HepG2 (cell line): ENCODE data around the gene CPSF4. TPM values are rescaled to one million over a fixed set of nuclear protein-coding genes. Genes with fewer than 3 reads are reported as not detected.

Experiments
- E2F2 ChIP-seq: sonication (generic); formaldehyde crosslinking; IDR thresholded peaks from 2 replicates; pipeline ENCODE4 v1.4.0; 2020; ENCODE audit warnings: missing genetic modification reagents, borderline replicate concordance
- FOXK1 ChIP-seq: sonication (generic); formaldehyde crosslinking; IDR thresholded peaks from 2 replicates; pipeline ENCODE4 v1.4.0; 2020; ENCODE audit warnings: low read depth, missing genetic modification reagents, borderline replicate concordance
- HES4 ChIP-seq: sonication (generic); formaldehyde crosslinking; IDR thresholded peaks from 2 replicates; pipeline ENCODE4 v1.9.0; 2021; ENCODE audit warnings: mild to moderate bottlenecking, missing genetic modification reagents, borderline replicate concordance
- MIER3 ChIP-seq: IDR thresholded peaks from 2 replicates; pipeline ENCODE4 v1.6.1; 2016; ENCODE audit warnings: missing compliant biosample characterization, borderline replicate concordance
- MYNN ChIP-seq: sonication (generic); formaldehyde crosslinking; IDR thresholded peaks from 2 replicates; pipeline ENCODE4 v1.4.0; 2020; ENCODE audit warnings: mild to moderate bottlenecking, low read depth, missing genetic modification reagents
- NFRKB ChIP-seq: fragments of 450-650 bp; IDR thresholded peaks from 2 replicates; pipeline ENCODE4 v1.6.1; 2017
- POLR2AphosphoS5 ChIP-seq: IDR thresholded peaks from 2 replicates; pipeline ENCODE4 v1.6.1; 2012; ENCODE audit warnings: low read depth, low read length
- PRMT3 ChIP-seq: sonication (generic); formaldehyde crosslinking; IDR thresholded peaks from 2 replicates; pipeline ENCODE4 v1.8.1; 2022; ENCODE audit warnings: low read depth, mild to moderate bottlenecking, moderate library complexity, missing genetic modification reagents, borderline replicate concordance
- SMAD3 ChIP-seq: sonication (generic); formaldehyde crosslinking; IDR thresholded peaks from 2 replicates; pipeline ENCODE4 v1.4.0; 2020; ENCODE audit warnings: missing genetic modification reagents
- SP140L ChIP-seq: sonication (generic); formaldehyde crosslinking; IDR thresholded peaks from 2 replicates; pipeline ENCODE4 v1.4.0; 2020; ENCODE audit warnings: missing genetic modification reagents, borderline replicate concordance
- SP2 ChIP-seq: sonication (generic); formaldehyde crosslinking; IDR thresholded peaks from 2 replicates; pipeline ENCODE4 v1.5.1; 2020; ENCODE audit warnings: mild to moderate bottlenecking, missing genetic modification reagents
- SSRP1 ChIP-seq: IDR thresholded peaks from 2 replicates; pipeline ENCODE4 v1.6.1; 2016; ENCODE audit warnings: control low read depth
- ZBTB44 ChIP-seq: sonication (generic); formaldehyde crosslinking; IDR thresholded peaks from 2 replicates; pipeline ENCODE4 v1.4.0; 2020; ENCODE audit warnings: missing genetic modification reagents
- ZBTB7A ChIP-seq: sonication (generic); formaldehyde crosslinking; IDR thresholded peaks from 2 replicates; pipeline ENCODE4 v1.8.0; 2022; ENCODE audit warnings: mild to moderate bottlenecking, missing genetic modification reagents
- ZNF124 ChIP-seq: sonication (generic); formaldehyde crosslinking; IDR thresholded peaks from 2 replicates; pipeline ENCODE4 v1.4.0; 2020; ENCODE audit warnings: missing genetic modification reagents
- ZNF441 ChIP-seq: sonication (generic); formaldehyde crosslinking; IDR thresholded peaks from 2 replicates; pipeline ENCODE4 v1.7.0; 2021; ENCODE audit warnings: missing genetic modification reagents, borderline replicate concordance
- ZNF567 ChIP-seq: sonication (generic); formaldehyde crosslinking; IDR thresholded peaks from 2 replicates; pipeline ENCODE4 v1.8.1; 2023; ENCODE audit warnings: mild to moderate bottlenecking, missing genetic modification reagents, borderline replicate concordance
- polyA plus RNA-seq, 8 experiments: library from polyadenylated mRNA; depleted of rRNA in 3 of 8; stranded (reverse) in 7 of 8; unstranded in 1 of 8; fragments of >200 nt; fragmentation: Illumina TruSeq in 4 of 8; extraction: Trizol in 4 of 8; gene quantifications; 2 replicates each; pipeline versions ENCODE4 v1.2.1 to v1.2.3, GENCODE V29; 2011 to 2016; ENCODE audit warnings: low read depth in 4 of 8, missing spikeins in 1 of 8, mixed read lengths in 1 of 8; ENCODE audit not compliant: insufficient read depth in 1 of 8
- total RNA-seq, 5 experiments: library from RNA; depleted of rRNA; stranded (reverse); fragments of >200 nt; fragmentation: Illumina TruSeq; extraction: Trizol; gene quantifications; 2 replicates each; pipeline ENCODE4 v1.2.3, GENCODE V29; 2016; ENCODE audit warnings: low read depth in 1 of 5
- TF ChIP-seq, protein P1 (sequence below): IDR thresholded peaks from 2 replicates; pipeline ENCODE4 v1.6.1; 2016; ENCODE audit warnings: mild to moderate bottlenecking, missing biosample characterization, missing genetic modification reagents
- TF ChIP-seq, protein P2 (sequence below): sonication (generic); formaldehyde crosslinking; IDR thresholded peaks from 2 replicates; pipeline ENCODE4 v1.4.0; 2020; ENCODE audit warnings: missing genetic modification reagents, borderline replicate concordance

The CPSF4 gene
- total and polyA plus RNA-seq, 2 of the 13 experiments (the other 11 are each of a cell fraction or from before 2014, with no cell fraction given): 34.1 to 49.6 TPM

GRCh38 chr7:99499721-99500636 lies 61.2 kb downstream of the CPSF4 start, which contains the start of gene ZNF394 (continued):
- TF ChIP-seq, protein P1, sequence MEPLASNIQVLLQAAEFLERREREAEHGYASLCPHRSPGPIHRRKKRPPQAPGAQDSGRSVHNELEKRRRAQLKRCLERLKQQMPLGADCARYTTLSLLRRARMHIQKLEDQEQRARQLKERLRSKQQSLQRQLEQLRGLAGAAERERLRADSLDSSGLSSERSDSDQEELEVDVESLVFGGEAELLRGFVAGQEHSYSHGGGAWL: no peak
- peak; percentile 97; the same call in 1 of the 2 replicates for TF ChIP-seq FOXK1
- TF ChIP-seq SSRP1 (CRISPR knock-in tag): 0 out of 2 replicates have a peak, but pooled peaks have one; percentile 51
- peak; percentile 65; the same call in 1 of the 2 replicates for TF ChIP-seq MYNN (CRISPR knock-in tag)
- TF ChIP-seq PRMT3 (CRISPR knock-in tag): no peak; the same call in 1 of the 2 replicates
- TF ChIP-seq SMAD3 (CRISPR knock-in tag): peak; percentile 69; the same call in 1 of the 2 replicates
- TF ChIP-seq ZNF441 (CRISPR knock-in tag): no peak; the same call in 1 of the 2 replicates
- TF ChIP-seq ZBTB7A (CRISPR knock-in tag): no peak
- TF ChIP-seq ZNF124 (CRISPR knock-in tag): 0 out of 2 replicates have a peak, but pooled peaks have one; percentile 30
- peak; percentile 91 for TF ChIP-seq POLR2AphosphoS5
- TF ChIP-seq SP2 (CRISPR knock-in tag): peak; percentile 75
- TF ChIP-seq ZBTB44 (CRISPR knock-in tag): peak; percentile 67; the same call in 1 of the 2 replicates
- 0 out of 2 replicates have a peak, but pooled peaks have one; percentile 37 for TF ChIP-seq SP140L (CRISPR knock-in tag)
- TF ChIP-seq ZNF567: no peak
- no peak for TF ChIP-seq HES4
- TF ChIP-seq E2F2 (CRISPR knock-in tag): no peak
- TF ChIP-seq, protein P2, sequence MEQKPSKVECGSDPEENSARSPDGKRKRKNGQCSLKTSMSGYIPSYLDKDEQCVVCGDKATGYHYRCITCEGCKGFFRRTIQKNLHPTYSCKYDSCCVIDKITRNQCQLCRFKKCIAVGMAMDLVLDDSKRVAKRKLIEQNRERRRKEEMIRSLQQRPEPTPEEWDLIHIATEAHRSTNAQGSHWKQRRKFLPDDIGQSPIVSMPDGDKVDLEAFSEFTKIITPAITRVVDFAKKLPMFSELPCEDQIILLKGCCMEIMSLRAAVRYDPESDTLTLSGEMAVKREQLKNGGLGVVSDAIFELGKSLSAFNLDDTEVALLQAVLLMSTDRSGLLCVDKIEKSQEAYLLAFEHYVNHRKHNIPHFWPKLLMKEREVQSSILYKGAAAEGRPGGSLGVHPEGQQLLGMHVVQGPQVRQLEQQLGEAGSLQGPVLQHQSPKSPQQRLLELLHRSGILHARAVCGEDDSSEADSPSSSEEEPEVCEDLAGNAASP (CRISPR knock-in tag): no peak
- peak; percentile 69; the same call in 1 of the 2 replicates for TF ChIP-seq MIER3
- no peak for TF ChIP-seq NFRKB
